ENCODE results near the gene KLK8. TPM values are rescaled to one million over a fixed set of nuclear protein-coding genes. Genes with fewer than 3 reads are reported as not detected.

Gene KLK8
- total RNA-seq, 1 donor from 2014 or later, result not detected

GRCh38 chr19:51005248-51005647, 3.8 kb upstream of the KLK8 start:
- H3K27me3 Mint-ChIP-seq (ENCODE audit: low read depth), result peaks cover 76% of the 10 kb centered on the region
- TF ChIP-seq CTCF (conservative IDR thresholded peaks at IDR 0.05), result no peak
- no peaks in the 10 kb centered on the region for H3K36me3 Mint-ChIP-seq (ENCODE audit: low read depth)
- no peak for DNase-seq (ENCODE audit: low read depth, low spot score)
- no peaks in the 10 kb centered on the region for H3K4me1 Mint-ChIP-seq
- H3K27ac Mint-ChIP-seq (ENCODE audit: unreplicated experiment), result no peak overlapping the region
- no peak overlapping the region for H3K4me3 Mint-ChIP-seq
- H3K9me3 Mint-ChIP-seq, result no peaks in the 10 kb centered on the region

- no peak overlapping the region for H3K27ac Mint-ChIP-seq (ENCODE audit: unreplicated experiment)
- no peak for TF ChIP-seq CTCF (conservative IDR thresholded peaks at IDR 0.05)
- no peak for DNase-seq (ENCODE audit: low read depth, low spot score)
- peaks cover 70% of the 10 kb centered on the region for H3K27me3 Mint-ChIP-seq (ENCODE audit: low read depth)
- H3K36me3 Mint-ChIP-seq (ENCODE audit: low read depth), result no peaks in the 10 kb centered on the region
- no peaks in the 10 kb centered on the region for H3K9me3 Mint-ChIP-seq
- no peak overlapping the region for H3K4me3 Mint-ChIP-seq
- H3K4me1 Mint-ChIP-seq, result no peaks in the 10 kb centered on the region
Measured at GRCh38 chr19:51003316-51003715, 1.9 kb upstream of the KLK8 start.

- no peak for TF ChIP-seq CTCF (conservative IDR thresholded peaks at IDR 0.05)
- H3K9me3 Mint-ChIP-seq, result no peaks in the 10 kb centered on the region
- peaks cover 76% of the 10 kb centered on the region for H3K27me3 Mint-ChIP-seq (ENCODE audit: low read depth)
- no peak for DNase-seq (ENCODE audit: low read depth, low spot score)
- no peak overlapping the region for H3K4me3 Mint-ChIP-seq
- no peaks in the 10 kb centered on the region for H3K36me3 Mint-ChIP-seq (ENCODE audit: low read depth)
- H3K27ac Mint-ChIP-seq (ENCODE audit: unreplicated experiment), result no peak overlapping the region
- no peaks in the 10 kb centered on the region for H3K4me1 Mint-ChIP-seq
Measured at GRCh38 chr19:51002542-51003311, 1.3 kb upstream of the KLK8 start.

- peaks cover 76% of the 10 kb centered on the region for H3K27me3 Mint-ChIP-seq (ENCODE audit: low read depth)
- no peaks in the 10 kb centered on the region for H3K9me3 Mint-ChIP-seq
- H3K27ac Mint-ChIP-seq (ENCODE audit: unreplicated experiment), result no peak overlapping the region
- TF ChIP-seq CTCF (conservative IDR thresholded peaks at IDR 0.05), result no peak
- no peak for DNase-seq (ENCODE audit: low read depth, low spot score)
- H3K36me3 Mint-ChIP-seq (ENCODE audit: low read depth), result no peaks in the 10 kb centered on the region
- no peak overlapping the region for H3K4me3 Mint-ChIP-seq
- H3K4me1 Mint-ChIP-seq, result no peaks in the 10 kb centered on the region
Measured at GRCh38 chr19:51002089-51002532, 707 bp upstream of the KLK8 start.

GRCh38 chr19:51000981-51001380, 423 bp downstream of the KLK8 start:
- Mint-ChIP-seq H3K36me3 (ENCODE audit: low read depth) (no peaks in the 10 kb centered on the region), H3K27me3 (ENCODE audit: low read depth) (peaks cover 76% of the 10 kb centered on the region), H3K9me3 (no peaks in the 10 kb centered on the region), H3K27ac (ENCODE audit: unreplicated experiment) (peak overlapping the region; percentile 27), H3K4me3 (no peak overlapping the region), H3K4me1 (no peaks in the 10 kb centered on the region)
- DNase-seq (ENCODE audit: low read depth, low spot score), result no peak
- no peak for TF ChIP-seq CTCF (conservative IDR thresholded peaks at IDR 0.05)
